HFFc6 (cell line): ENCODE measurements around the gene SHB. TPM values are rescaled to one million over a fixed set of nuclear protein-coding genes. Genes with fewer than 3 reads are reported as not detected.

Source experiments
- DNase-seq: peaks from one replicate; pipeline ENCODE4 v3.0.0-alpha.2; 2018
- H3K27ac Mint-ChIP-seq: 2 replicates; pipeline ENCODE4 v1.8.0; 2020; ENCODE audit warnings: mild to moderate bottlenecking, mixed read lengths
- H3K27me3 Mint-ChIP-seq: 2 replicates; pipeline ENCODE4 v1.8.0; 2021; ENCODE audit warnings: mild to moderate bottlenecking, moderate library complexity, mixed read lengths; ENCODE audit not compliant: insufficient read depth
- H3K36me3 Mint-ChIP-seq: 2 replicates; pipeline ENCODE4 v1.8.0; 2021; ENCODE audit warnings: low read depth, mixed read lengths
- H3K4me1 Mint-ChIP-seq: 2 replicates; pipeline ENCODE4 v1.8.0; 2020; ENCODE audit warnings: low read depth, mixed read lengths
- H3K4me3 Mint-ChIP-seq: 2 replicates; pipeline ENCODE4 v1.8.0; 2020; ENCODE audit warnings: mild to moderate bottlenecking, moderate library complexity, mixed read lengths
- H3K9me3 Mint-ChIP-seq: 2 replicates; pipeline ENCODE4 v1.8.0; 2020; ENCODE audit warnings: mild to moderate bottlenecking, mixed read lengths
- CTCF ChIP-seq: fragments of 200-600 bp; sonication (generic); IDR thresholded peaks from 2 replicates; pipeline ENCODE4 v1.5.0; 2021; ENCODE audit warnings: antibody characterized with exemption, mild to moderate bottlenecking
- total RNA-seq, 6 experiments: library from RNA; stranded (reverse); fragmentation: NEBNext Ultra II Directional; extraction: Animal tissue kit (Norgen Biotek cat#: 25700); gene quantifications; 2 replicates in 1 of 6; 3 replicates in 5 of 6; pipeline ENCODE4 v1.2.3, GENCODE V29; 2021

SHB gene
- total RNA-seq, 6 experiments from 2014 or later: 26.8 to 29.8 (median 28.6) TPM

GRCh38 chr9:38036359-38037084, 32.5 kb downstream of the SHB start:
- TF ChIP-seq CTCF: no peak
- Mint-ChIP-seq H3K36me3 (peaks cover 9% of the 10 kb centered on the region; the same call in 1 of the 2 replicates), H3K27ac (peak overlapping the region; percentile 98), H3K4me3 (peak overlapping the region; percentile 71), H3K9me3 (no peaks in the 10 kb centered on the region), H3K27me3 (peaks cover 1% of the 10 kb centered on the region; the same call in 1 of the 2 replicates), H3K4me1 (peaks cover 100% of the 10 kb centered on the region)
- peak; percentile 58 for DNase-seq

GRCh38 chr9:38035873-38036272, 33.2 kb downstream of the SHB start:
- Mint-ChIP-seq H3K4me1 (peaks cover 98% of the 10 kb centered on the region), H3K9me3 (no peaks in the 10 kb centered on the region), H3K27me3 (peaks cover 1% of the 10 kb centered on the region; the same call in 1 of the 2 replicates), H3K27ac (peak overlapping the region; percentile 98), H3K36me3 (0 out of 2 replicates have a peak, but pooled peaks cover 4% of the 10 kb centered on the region), H3K4me3 (peak overlapping the region; percentile 71)
- peak; percentile 74 for DNase-seq
- no peak for TF ChIP-seq CTCF

- H3K4me3 Mint-ChIP-seq: no peak overlapping the region
- no peaks in the 10 kb centered on the region for H3K9me3 Mint-ChIP-seq
- no peak for TF ChIP-seq CTCF
- peaks cover 1% of the 10 kb centered on the region; the same call in 1 of the 2 replicates for H3K27me3 Mint-ChIP-seq
- DNase-seq: no peak
- peaks cover 92% of the 10 kb centered on the region for H3K4me1 Mint-ChIP-seq
- peak overlapping the region; percentile 98; the same call in 1 of the 2 replicates for H3K27ac Mint-ChIP-seq
- H3K36me3 Mint-ChIP-seq: no peaks in the 10 kb centered on the region
Observed at GRCh38 chr9:38033941-38034340, 35.1 kb downstream of the SHB start.

- peaks cover 91% of the 10 kb centered on the region for H3K4me1 Mint-ChIP-seq
- H3K4me3 Mint-ChIP-seq: no peak overlapping the region
- no peaks in the 10 kb centered on the region for H3K36me3 Mint-ChIP-seq
- DNase-seq: no peak
- peaks cover 1% of the 10 kb centered on the region; the same call in 1 of the 2 replicates for H3K27me3 Mint-ChIP-seq
- no peak for TF ChIP-seq CTCF
- no peaks in the 10 kb centered on the region for H3K9me3 Mint-ChIP-seq
- H3K27ac Mint-ChIP-seq: peak overlapping the region; percentile 57
Observed at GRCh38 chr9:38032266-38033110, 36.5 kb downstream of the SHB start.

- no peak for TF ChIP-seq CTCF
- Mint-ChIP-seq H3K4me1 (peaks cover 91% of the 10 kb centered on the region), H3K27me3 (peaks cover 1% of the 10 kb centered on the region; the same call in 1 of the 2 replicates), H3K9me3 (no peaks in the 10 kb centered on the region), H3K27ac (no peak overlapping the region), H3K4me3 (no peak overlapping the region), H3K36me3 (no peaks in the 10 kb centered on the region)
- no peak for DNase-seq
Observed at GRCh38 chr9:38031594-38031993, 37.4 kb downstream of the SHB start.
